Activated T-cell treated with anti-CD3 and anti-CD28 coated beads for 48 hours (primary cell): ENCODE data around the gene PALLD.
"Not testable (repeated sequence)": the region's sequence is repeated elsewhere in the genome, so short reads cannot be mapped to it uniquely, and the experiment has no call there.

Source experiments
- DNase-seq: peaks from one replicate; pipeline ENCODE4 v3.0.0-alpha.2; 2020; ENCODE audit warnings: low read depth

Gene PALLD

DNA sequence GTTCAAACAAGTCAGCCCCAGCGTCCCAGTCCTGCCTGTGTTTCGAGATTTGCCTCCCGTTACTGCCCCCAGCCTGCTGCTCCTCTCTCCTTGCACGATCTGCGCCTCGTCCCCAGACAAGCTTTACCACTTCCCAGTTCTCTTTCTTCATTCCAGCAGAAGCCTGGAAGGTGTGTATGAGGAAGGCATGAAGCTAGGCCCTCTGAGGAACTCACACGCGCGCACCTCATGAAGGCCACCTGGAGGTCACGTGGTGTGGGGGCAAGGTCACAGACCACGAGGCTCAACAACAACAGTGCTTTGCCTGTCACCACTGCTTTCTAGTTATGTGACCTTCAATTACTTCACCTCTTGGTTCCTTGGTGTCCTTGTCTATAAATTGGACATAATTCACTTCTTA is 181.0 kb downstream of the PALLD start:
- DNase-seq = no peak

DNA sequence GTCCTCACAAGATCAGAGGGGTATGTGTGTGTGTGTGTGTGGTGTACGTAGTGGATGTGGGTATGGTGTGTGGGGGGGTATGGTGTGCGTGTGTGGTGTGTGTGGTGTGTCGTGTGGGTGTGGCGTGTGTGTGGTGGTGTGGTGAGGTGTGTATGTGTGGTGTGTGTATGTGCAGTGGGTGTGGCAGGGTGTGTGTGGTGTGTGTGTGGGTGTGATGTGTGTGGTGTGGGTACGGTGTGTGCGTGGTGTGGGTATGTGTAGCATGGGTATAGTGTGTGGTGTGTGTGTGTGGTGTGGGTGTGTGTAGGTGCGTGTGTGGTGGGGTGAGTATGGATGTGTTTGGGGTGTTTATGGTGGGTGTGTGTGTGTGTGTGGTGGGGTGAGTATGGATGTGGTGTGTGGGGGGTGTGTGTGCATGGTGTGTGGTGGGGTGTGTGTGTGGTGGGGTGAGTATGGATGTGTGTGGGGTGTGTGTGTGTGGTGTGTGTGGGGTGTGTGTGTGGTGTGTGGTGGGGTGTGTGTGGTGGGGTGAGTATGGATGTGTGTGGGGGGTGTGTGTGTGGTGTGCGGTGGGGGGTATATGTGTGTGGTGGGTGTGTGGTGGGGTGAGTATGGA is 182.0 kb downstream of the PALLD start:
- DNase-seq = no peak

DNA sequence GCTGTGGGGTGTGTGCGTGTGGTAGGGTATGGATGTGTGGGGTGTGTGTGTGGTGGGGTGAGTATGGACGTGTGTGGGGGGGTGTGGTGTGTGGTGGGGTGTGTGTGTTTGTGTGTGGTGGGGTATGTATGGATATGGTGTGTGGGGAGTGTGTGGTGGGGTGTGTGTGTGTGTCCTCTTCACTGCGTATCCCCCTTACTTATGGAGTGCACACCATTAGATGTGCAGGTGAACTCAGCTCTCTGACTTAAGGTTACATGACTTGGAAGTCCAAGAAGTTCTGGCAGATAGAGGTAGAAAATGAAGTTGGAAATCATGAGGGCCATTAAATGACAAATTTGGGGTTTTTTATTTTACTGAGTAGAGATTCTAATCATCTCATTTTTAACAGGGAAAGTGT is 182.5 kb downstream of the PALLD start:
- DNase-seq = no peak

DNA sequence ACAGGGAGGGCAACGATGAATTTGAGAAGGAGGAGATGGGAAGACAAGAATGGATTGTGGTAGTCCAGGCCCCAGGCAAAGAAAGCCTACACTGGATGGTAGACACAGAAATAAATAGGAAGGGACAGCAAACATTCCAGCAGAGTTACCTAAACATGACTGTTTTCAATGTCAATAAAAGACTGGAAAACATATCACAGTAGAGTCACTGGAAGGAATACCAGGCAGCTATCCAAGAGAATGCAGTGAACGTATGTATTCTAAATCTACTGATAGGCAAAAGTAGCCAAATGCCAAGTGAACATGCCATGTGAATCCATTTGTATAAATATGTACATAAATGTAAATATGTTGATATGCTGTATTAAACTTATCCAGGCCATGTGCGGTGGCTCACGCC is 183.0 kb downstream of the PALLD start:
- DNase-seq = no peak

DNA sequence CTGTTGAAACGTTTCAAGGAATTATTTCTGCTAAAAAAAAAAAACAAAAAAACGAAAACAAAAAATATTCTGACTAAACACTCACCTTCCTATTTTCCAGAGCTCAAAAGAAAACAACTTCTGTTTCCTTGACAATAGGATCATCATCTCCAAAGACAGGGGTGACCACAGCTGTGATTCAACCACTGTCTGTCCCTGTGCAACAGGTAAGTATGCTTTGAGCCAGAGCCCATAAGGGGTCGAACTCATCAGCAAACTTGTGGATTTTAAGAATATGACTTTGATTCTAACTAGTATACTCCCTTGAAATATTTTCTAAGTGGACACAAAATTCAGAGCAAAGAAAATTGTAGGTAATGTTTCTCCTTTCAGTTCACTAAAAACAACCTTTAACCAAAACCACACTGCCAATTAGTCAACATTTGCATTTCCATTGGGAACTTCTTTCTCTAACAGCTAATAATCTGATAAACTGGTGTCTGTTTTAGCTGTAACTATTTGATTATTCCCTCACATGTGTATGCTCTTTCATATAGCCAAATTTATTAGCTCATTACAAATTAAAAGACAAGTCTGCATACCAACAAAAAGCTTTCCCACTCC is 186.1 kb downstream of the PALLD start:
- DNase-seq = no peak

DNA sequence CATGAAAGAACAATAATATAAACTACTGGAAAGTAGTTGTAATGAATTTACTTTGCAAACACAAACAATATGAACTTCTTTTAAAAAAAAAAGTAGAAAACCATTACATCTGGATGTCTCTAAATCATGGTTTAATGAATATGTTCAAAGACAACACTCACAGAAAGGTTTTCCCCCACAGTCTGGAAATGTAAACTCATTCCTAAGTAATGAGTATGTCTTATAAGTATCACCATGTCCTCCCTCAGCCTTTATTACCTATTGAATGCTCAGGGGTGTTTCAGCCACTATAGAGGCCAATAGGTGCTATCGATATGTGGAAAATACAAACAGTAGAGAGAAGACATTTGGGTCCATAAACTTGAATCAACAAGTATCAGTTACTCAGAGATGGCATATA is 186.7 kb downstream of the PALLD start:
- no peak for DNase-seq

DNA sequence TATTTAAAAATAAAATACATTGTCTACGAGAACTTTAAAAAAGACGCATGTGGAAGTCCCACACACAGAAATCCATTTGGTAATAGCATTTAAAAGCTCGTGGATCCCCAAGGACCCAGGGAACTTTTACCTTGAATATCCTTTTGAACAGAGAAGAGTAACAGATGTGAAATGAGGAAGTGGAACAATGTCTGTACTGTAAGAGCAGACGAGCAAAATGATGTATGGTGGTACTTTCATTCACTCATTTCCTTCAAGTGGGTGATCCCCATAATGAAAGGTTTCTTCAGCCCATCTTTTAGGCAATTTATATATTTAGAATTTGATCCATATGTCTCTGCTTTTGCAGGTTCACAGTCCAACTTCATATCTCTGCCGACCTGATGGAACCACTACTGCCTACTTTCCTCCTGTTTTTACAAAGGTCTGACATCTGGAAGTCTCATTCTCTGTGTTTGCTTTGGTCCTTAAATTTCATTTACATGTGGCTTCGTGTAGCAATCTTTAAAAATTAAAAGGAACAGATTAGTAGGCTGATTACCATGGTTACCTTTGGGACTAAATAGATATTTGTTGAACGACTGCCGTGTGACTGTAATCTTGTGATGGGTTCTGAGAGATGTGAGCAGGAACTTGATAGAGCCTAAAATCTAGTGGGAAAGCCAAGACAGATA is 188.4 kb downstream of the PALLD start:
- no peak for DNase-seq

DNA sequence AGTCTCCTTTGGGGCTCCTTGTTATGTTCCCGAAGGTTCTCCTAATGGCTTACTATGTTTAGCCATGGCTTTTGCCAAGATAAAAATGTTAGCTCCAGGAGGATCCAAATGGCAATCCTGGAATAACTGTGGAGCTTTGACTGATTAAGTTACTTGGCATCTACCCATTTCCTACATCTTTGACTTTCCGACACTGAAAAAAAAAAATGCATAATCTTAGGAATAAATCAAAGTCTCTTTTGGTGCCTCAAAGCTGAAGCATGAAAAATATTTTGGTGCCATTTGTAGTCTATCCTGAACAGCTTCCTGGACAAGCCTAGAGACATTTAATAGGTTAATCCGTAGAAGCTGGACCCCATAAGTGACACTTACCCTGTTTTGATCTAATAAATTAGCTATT is 191.7 kb downstream of the PALLD start:
- DNase-seq = no peak

DNA sequence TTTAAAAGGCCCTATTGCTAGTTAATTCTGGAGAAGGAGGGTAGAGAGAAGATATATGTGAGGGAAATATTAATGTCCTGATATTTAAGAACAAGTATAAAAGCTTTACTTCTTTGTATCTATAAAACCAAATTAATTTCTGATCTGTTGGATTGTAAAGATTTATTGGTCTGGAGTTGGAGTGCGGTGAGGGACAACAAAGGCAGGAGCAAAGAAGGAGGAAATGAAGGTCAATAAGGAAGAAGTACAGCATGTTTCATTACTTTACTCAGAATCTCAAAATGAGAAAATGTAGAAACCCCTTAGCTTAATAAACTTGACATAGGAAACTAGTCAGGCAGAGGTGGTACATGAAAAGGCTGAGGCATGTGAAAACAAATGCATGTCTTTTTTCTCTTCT is 192.9 kb downstream of the PALLD start:
- DNase-seq = no peak

DNA sequence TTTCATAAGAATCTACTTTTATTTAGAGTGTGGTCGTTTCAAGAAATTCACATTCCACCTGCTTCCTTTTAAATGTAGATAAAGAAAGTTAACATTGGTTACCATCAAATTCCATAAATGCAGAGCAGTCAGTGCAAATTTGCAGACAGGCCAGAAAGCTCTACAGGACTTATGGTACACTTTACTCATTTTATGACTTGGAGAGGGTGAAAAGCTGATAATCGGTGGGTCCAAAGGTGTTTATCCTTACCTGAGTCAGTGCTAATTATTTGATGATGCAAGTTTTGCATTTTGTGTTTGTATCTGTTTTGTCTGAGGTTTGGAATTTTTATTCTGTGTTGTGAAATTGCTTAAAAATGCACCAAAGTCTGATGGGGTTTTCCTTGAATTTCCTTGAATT is 193.3 kb downstream of the PALLD start:
- DNase-seq = no peak

DNA sequence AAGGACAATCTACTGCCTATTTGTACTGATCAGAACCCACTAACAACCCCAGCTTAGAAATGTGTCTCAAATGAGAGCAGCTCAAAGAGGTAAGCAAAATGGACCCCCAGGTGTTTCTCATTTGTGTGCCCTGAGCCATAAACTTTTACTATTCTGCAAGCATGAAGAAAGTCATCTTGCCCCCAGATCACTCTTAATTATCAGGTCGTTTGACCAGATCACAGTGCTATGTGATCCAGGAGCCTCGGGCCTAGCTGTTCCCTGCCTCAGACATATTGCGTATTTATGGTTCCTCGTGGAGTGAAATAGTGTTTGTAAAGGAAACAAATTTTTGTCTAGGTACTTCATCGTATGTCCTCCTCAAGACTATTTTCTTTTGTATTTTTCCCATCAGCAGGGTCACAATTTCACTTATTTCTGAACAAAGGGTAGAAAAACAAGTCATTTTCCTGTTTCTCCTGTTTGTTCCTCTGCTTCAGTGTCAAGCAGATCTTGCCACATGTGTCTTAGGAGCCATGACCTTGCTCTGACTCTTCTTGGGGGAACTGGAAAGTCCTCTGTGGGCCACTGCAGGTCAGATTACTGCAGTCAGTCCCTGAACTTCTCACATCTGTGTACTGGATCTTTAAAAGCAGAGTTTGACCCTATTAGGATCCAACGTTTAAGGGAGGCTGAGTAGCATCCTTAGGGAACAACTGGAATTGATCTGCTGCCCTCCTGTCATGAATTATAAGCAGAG is 194.9 kb downstream of the PALLD start:
- no peak for DNase-seq

DNA sequence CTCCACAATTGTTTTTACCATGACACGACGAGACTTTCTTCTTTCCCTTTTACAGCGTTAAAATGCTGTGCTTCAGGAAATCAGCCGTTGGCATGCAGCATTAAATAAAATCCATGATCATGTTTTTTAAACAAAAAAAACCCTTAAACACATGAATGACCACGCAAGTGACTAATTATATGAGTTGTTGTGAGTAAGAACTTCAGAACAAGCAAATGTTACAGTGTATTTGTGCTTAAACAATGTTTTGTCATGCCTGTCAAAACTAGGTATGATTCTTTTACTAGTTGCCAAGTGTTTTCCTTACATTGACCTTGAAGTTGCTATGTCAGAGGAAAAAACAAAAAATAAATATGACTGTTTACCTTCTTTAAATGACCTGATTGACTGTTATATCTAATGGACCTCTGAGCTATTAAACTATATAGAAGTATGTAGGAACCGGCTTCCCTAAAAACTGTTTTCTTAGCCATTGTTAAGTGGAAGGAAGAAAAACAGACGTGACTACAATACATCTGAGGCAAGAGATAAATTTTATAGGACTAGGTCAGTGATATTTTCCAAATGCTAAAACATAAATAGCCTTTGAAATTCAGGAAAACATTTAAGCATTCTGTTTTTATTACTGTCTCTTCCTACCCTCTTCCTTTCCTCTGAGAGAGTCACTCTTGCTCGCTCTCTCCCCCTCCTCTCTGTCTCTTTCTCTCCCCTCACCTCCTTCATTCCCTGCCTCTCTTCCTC is 197.1 kb downstream of the PALLD start:
- DNase-seq = no peak

DNA sequence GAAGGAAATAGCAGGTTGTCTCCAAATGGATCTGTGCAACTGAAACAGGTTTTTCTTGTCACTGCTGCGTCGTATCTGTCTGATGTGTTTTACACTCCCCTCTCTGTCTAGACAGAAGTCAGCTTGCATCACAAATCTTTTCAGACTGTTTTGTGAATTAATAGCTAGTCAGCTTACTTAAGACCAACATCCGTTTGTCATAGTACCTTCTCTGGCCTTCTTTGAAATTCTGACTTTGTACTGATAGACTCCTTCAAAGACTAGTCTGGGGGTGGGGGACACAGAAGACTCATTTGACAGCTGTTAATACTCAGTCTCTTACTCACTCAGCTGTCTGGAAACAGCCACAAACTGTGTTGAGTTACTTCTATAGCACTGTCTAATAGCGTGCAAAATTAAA is 197.8 kb downstream of the PALLD start:
- no peak for DNase-seq

DNA sequence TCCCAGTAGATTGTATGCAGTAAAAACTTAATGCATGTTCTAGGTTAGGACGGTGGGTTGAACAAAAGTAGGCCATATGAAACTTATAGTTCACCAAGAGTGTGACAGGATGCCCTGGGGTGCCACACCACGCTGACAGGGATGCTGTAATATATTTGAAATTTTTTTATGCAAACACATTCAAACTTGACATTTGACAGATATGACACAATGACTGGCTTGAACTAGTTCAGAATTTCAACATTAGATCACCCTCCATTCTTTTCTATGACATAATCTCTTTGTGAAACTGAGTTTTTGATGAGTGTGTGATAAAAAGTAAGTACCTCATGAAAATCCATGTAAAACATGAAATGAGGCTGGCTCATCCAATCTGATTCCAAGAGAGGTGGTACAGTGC is 198.4 kb downstream of the PALLD start:
- DNase-seq = no peak

DNA sequence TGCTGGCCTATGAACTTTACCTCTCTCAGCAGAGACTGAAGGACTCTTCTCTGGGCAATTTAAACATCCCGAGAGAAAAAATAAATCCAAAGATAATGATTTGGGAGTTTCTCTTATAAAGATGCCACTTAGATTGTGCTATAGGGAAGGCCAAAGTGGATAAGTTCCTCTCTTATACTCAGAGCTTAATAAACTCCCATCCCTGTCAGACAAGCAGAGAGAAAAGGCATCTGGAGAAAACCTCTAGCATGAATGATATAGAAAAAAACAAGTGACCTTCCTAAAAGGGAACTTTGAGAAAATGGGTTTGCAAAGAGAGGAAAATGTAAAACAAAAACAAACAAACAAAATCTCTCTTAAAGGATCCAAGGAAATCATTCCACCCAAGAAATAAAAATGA is 199.4 kb downstream of the PALLD start:
- DNase-seq = no peak

DNA sequence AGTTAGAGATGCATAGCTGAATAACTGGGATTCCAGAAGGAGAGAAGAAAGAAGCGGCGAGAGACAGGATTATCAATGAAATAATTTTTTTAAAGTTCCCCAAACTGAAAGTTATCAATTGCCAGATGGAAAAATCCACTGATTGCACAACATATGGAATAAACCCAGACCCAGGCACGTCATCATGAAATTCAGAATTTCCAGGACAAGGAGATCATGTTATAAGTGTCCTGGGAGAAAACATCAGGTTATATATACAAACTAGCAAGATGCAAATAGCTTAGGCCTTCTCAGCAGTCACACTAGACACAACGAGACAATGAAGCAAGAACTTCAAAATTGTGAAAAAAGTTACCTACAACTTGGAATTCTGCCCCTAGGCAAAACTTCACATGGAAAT is 200.0 kb downstream of the PALLD start:
- DNase-seq = no peak

DNA sequence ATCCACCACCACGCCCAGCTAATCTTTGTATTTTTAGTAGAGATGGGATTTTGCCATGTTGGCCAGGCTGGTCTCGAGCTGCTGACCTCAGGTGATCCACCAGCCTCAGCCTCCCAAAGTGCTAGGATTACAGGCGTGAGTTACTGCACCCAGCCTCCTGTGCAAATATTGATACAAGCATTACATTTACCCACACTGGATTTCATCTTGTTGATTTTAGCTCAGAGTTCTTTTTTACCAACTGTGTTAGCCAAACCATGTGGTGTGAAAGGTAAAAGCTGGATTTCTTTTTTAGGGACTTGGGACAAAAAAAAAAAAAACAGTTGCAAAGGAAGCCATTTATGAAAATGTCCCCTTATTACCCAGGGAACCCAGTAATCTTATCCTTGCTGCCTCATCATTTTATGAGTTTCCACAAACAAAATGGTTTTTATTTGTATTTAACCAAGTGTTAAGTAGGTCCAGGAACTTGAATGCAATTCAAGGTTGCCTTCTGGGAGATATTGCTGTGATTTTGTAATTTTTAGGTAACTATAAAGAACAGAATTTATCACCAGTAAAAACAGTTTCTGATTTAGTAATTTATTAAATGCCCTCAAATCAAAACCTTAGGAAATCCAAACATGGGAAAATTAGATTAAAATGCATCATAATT is 202.5 kb downstream of the PALLD start:
- DNase-seq = no peak

DNA sequence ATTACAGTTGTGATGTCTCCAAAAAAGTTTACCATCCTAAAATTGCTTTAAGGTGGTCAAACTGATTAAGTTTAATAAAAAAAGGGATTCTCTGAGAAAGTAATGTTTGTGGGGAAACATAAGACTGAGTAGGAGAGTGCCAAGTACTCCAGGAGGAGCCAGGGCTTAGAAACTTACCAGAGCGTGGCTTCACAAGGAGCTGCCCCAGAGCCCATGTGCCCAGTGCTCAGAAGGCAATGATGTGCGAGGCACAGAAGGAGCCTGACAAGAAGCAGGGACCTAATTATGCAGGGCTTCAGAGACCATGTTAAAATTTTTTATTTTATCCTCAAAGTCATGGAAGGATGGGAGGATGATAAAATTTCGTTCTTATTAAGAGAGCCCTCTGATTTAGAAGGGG is 204.2 kb downstream of the PALLD start:
- no peak for DNase-seq

DNA sequence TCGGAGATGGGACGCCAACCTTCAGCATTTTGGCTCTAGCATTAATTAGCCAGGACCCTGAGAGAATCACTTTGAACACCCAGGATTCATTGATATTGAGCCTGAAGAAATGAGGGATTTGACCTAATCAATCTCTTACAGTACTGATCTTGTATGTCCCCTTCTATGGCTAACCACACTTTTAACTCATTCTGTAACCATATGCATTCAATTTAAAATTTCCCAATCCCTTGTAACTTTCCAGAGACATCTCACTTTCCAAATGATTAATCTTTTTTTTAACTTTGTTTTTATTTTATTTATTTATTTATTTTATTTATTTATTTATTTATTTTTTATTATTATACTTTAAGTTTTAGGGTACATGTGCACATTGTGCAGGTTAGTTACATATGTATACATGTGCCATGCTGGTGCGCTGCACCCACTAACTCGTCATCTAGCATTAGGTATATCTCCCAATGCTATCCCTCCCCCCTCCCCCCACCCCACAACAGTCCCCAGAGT is 205.8 kb downstream of the PALLD start:
- DNase-seq = not testable (repeated sequence)

DNA sequence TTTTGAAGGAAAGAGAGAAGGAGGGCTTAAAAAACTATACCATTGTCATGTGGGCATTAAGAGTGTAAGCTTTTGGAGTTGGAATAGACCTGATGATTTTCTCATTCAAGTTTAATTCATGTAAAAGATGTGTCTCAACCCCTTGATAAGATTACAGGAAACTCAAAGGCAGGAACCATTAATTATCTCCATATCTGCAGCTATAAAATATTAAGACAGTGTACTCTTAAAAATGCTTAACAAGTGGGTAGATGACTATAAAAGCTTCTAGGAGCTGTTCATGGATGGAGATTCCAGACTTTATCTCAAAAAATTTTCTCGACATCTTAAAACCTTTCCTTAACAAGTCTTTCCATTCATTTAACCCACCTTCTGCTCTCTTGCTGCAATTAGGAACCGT is 208.3 kb downstream of the PALLD start:
- no peak for DNase-seq

DNA sequence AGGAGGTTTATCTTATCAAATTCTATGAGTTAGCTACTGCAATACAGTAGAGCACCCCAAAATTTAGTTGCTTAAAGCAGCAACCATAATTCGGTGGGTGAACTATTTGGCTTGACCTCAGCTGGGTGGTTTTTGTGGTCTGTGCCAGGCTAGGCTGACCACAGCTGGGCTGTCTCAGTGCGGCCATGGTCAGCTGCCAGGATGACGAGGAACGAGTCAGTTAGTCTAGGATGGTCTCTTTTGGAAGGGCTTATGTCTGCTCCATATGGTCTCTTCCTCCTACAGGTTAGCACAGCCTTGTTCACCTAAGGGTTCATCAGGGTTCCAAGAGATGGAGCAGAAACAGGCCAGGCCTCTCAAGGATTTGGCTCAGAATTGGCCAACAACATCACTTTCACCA is 210.4 kb downstream of the PALLD start:
- no peak for DNase-seq

DNA sequence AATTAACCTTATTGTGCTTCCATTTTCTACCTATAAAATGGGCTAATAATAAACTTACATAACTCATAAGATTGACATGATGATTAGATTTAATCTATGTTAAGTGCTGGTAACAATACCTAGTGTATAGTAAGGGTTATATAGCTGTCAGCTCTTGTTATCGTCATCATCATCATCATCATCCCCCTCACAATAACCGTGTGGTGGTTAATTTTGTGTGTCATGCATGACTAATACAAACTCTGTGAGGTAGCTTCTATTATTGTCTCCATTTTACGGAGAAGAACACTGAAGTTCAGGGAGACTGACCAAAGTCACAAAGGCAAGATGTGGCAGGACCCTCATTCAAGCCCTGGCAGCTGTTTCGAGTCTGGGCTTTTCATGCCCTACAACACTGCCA is 211.3 kb downstream of the PALLD start:
- no peak for DNase-seq
